ENCODE results near the gene LRRC8B.

Gene LRRC8B

DNA sequence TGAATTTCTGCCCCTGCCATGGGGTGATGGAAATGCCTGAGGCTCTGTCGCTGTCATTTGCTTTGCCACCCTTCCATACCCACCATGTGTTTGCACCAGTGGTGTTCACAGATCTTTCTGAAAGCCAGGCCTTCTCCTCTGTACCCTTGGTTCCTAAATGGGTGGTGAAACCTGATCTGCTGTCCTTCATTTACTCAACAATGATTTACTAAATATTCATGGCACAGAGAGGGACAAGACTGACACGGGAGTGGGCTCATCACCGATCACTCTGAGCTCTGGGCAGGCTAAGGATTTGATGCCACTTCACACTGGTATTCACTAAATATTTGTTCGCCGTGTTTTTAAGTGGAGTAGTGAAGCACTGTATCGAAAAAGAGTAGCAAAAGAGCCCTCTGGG lies 40.9 kb downstream of the LRRC8B start:
- TF ChIP-seq YY1 (IDR thresholded peaks at IDR 0.05; ENCODE audit: low read depth) (no peak), EP300 (IDR thresholded peaks at IDR 0.05; ENCODE audit: borderline replicate concordance) (no peak), TCF12 (IDR thresholded peaks at IDR 0.05; ENCODE audit: low read depth) (no peak), ZBTB7A (IDR thresholded peaks at IDR 0.05; ENCODE audit: low read depth) (no peak)

DNA sequence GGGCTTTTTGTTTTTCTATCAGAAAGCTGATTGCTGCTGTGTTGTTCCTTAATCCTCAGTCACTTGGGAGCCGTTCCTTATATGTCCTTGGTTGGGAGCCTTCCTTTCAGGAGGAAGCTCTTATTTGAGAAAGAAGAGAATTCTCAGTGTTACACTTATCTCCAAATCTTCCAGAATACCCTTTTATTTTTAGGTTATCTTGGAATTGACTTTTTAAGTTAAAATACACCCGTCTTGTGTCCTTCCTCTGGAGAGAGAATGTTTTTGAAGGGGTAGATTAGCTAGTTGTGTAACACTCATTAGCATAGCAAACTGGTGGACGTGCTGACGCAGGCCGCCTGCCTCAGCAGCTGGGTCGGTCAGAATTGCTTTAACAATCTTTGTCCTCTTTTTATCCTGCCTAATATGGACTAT lies 42.1 kb downstream of the LRRC8B start:
- TF ChIP-seq, protein P1, sequence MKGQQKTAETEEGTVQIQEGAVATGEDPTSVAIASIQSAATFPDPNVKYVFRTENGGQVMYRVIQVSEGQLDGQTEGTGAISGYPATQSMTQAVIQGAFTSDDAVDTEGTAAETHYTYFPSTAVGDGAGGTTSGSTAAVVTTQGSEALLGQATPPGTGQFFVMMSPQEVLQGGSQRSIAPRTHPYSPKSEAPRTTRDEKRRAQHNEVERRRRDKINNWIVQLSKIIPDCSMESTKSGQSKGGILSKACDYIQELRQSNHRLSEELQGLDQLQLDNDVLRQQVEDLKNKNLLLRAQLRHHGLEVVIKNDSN (IDR thresholded peaks at IDR 0.05) = no peak
- no peak for TF ChIP-seq NFIC (IDR thresholded peaks at IDR 0.05)
- no peak for TF ChIP-seq TCF12 (IDR thresholded peaks at IDR 0.05; ENCODE audit: low read depth)
- no peak for TF ChIP-seq ZBTB7A (IDR thresholded peaks at IDR 0.05; ENCODE audit: low read depth)
- TF ChIP-seq TEAD4 (IDR thresholded peaks at IDR 0.05) = no peak
- no peak for TF ChIP-seq CEBPB (IDR thresholded peaks at IDR 0.05)
- TF ChIP-seq, protein P2, sequence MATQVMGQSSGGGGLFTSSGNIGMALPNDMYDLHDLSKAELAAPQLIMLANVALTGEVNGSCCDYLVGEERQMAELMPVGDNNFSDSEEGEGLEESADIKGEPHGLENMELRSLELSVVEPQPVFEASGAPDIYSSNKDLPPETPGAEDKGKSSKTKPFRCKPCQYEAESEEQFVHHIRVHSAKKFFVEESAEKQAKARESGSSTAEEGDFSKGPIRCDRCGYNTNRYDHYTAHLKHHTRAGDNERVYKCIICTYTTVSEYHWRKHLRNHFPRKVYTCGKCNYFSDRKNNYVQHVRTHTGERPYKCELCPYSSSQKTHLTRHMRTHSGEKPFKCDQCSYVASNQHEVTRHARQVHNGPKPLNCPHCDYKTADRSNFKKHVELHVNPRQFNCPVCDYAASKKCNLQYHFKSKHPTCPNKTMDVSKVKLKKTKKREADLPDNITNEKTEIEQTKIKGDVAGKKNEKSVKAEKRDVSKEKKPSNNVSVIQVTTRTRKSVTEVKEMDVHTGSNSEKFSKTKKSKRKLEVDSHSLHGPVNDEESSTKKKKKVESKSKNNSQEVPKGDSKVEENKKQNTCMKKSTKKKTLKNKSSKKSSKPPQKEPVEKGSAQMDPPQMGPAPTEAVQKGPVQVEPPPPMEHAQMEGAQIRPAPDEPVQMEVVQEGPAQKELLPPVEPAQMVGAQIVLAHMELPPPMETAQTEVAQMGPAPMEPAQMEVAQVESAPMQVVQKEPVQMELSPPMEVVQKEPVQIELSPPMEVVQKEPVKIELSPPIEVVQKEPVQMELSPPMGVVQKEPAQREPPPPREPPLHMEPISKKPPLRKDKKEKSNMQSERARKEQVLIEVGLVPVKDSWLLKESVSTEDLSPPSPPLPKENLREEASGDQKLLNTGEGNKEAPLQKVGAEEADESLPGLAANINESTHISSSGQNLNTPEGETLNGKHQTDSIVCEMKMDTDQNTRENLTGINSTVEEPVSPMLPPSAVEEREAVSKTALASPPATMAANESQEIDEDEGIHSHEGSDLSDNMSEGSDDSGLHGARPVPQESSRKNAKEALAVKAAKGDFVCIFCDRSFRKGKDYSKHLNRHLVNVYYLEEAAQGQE (IDR thresholded peaks at IDR 0.05; ENCODE audit: low read depth) = no peak
- TF ChIP-seq, protein P3, sequence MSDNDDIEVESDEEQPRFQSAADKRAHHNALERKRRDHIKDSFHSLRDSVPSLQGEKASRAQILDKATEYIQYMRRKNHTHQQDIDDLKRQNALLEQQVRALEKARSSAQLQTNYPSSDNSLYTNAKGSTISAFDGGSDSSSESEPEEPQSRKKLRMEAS (IDR thresholded peaks at IDR 0.05) = no peak
- no peak for TF ChIP-seq EP300 (IDR thresholded peaks at IDR 0.05; ENCODE audit: borderline replicate concordance)
- TF ChIP-seq TAF1 (IDR thresholded peaks at IDR 0.05; ENCODE audit: low read depth) = no peak
- TF ChIP-seq YY1 (IDR thresholded peaks at IDR 0.05; ENCODE audit: low read depth) = no peak
- no peak for TF ChIP-seq EGR1 (IDR thresholded peaks at IDR 0.05)
- no peak for TF ChIP-seq CREB1 (IDR thresholded peaks at IDR 0.05; ENCODE audit: low read depth)
- no peak for TF ChIP-seq FOXM1 (IDR thresholded peaks at IDR 0.05; ENCODE audit: borderline replicate concordance, low read depth)
- no peak for TF ChIP-seq RAD21 (IDR thresholded peaks at IDR 0.05; ENCODE audit: low read depth)

DNA sequence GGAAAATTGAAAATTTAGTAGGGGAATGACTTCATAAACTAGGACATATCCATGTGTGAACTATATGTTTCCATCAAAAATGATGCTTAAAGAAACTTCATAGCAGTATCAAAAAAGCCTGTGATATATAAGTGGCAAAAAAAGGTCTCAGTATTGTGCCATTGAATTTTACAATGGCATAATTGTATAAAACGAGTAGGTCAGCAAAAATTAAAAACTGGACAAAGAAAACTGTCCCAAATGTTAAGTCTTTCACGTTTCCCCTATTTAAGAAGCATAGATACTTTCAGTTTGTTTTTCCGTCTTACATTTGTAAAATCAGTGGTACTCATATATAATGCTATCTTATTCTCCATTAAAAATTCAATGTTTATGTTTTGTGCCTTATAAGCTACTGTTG lies 43.2 kb downstream of the LRRC8B start:
- TF ChIP-seq EP300 (IDR thresholded peaks at IDR 0.05; ENCODE audit: borderline replicate concordance) (no peak), NFIC (IDR thresholded peaks at IDR 0.05) (no peak), ZBTB7A (IDR thresholded peaks at IDR 0.05; ENCODE audit: low read depth) (no peak), TAF1 (IDR thresholded peaks at IDR 0.05; ENCODE audit: low read depth) (no peak), FOXM1 (IDR thresholded peaks at IDR 0.05; ENCODE audit: borderline replicate concordance, low read depth) (no peak), TCF12 (IDR thresholded peaks at IDR 0.05; ENCODE audit: low read depth) (no peak), EGR1 (IDR thresholded peaks at IDR 0.05) (no peak), CEBPB (IDR thresholded peaks at IDR 0.05) (no peak), YY1 (IDR thresholded peaks at IDR 0.05; ENCODE audit: low read depth) (no peak), CREB1 (IDR thresholded peaks at IDR 0.05; ENCODE audit: low read depth) (no peak)

DNA sequence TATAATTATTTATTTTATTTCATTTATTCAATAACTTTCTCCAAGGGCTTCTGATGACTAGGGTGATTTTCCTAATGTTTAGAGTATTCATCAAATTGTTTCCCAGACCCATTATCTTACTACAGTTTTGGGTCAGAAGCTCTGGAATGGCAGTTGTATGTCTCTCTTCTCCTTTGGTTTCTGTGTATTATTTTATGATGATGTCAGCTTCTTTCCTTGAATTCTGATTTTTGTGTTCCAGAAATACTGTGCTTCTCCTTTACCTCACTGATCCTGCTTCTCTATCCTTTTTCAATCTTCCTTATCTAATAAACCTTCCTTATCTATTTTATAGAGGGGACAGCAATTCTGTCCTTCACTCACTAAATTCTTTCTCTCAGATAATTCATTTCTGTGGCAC lies 48.8 kb downstream of the LRRC8B start:
- TF ChIP-seq FOXM1 (IDR thresholded peaks at IDR 0.05; ENCODE audit: borderline replicate concordance, low read depth) (no peak), CREB1 (IDR thresholded peaks at IDR 0.05; ENCODE audit: low read depth) (no peak), CEBPB (IDR thresholded peaks at IDR 0.05) (no peak), ZBTB7A (IDR thresholded peaks at IDR 0.05; ENCODE audit: low read depth) (no peak), TEAD4 (IDR thresholded peaks at IDR 0.05) (no peak), TCF12 (IDR thresholded peaks at IDR 0.05; ENCODE audit: low read depth) (no peak), YY1 (IDR thresholded peaks at IDR 0.05; ENCODE audit: low read depth) (no peak), EP300 (IDR thresholded peaks at IDR 0.05; ENCODE audit: borderline replicate concordance) (no peak), EGR1 (IDR thresholded peaks at IDR 0.05) (no peak), RAD21 (IDR thresholded peaks at IDR 0.05; ENCODE audit: low read depth) (no peak), TAF1 (IDR thresholded peaks at IDR 0.05; ENCODE audit: low read depth) (no peak), NFIC (IDR thresholded peaks at IDR 0.05) (no peak)
- TF ChIP-seq, protein P1 (IDR thresholded peaks at IDR 0.05) = no peak
- TF ChIP-seq, protein P3 (IDR thresholded peaks at IDR 0.05) = no peak
- TF ChIP-seq, protein P2 (IDR thresholded peaks at IDR 0.05; ENCODE audit: low read depth) = no peak

DNA sequence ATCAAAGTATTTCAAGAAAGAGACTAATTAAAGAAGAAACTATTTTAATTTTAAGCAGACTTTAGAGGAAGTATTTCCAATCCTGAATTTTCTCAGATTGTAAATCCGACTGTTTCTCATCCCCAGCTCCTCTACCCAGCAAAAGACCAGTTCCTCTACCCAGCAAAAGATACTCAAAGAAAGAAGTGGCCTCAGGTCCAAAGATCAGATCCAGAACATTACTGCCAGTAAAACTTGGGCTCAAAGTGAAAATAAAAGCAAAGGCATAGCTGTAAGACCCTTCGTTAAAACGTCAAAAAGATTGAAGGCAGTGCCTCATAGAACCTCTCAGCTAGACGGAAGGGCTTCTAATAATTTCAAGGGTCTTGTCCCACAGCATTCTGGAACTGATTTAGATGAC lies 50.0 kb downstream of the LRRC8B start:
- TF ChIP-seq TEAD4 (IDR thresholded peaks at IDR 0.05) (no peak), TAF1 (IDR thresholded peaks at IDR 0.05; ENCODE audit: low read depth) (no peak), RAD21 (IDR thresholded peaks at IDR 0.05; ENCODE audit: low read depth) (no peak)

DNA sequence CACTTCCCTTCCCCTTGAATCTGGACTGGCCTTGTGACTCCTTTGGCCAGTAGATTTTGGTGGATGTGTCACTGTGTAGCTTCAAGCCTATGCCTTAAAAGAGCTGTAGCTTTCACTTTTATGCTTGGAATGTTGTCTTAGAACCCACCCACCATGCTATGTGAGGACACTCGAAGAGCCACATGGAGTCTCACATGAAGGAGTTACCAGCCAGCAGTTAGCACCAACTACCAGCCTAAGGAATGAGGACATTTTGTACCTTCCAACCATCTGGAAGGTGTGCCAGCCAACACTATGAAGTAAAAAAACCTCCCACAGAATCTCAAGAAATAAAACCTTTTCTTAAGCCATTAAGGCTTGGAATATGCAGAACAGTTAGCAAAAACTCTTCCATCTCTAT lies 50.6 kb downstream of the LRRC8B start:
- TF ChIP-seq, protein P1 (IDR thresholded peaks at IDR 0.05) = no peak
- TF ChIP-seq, protein P2 (IDR thresholded peaks at IDR 0.05; ENCODE audit: low read depth) = no peak
- TF ChIP-seq YY1 (IDR thresholded peaks at IDR 0.05; ENCODE audit: low read depth) (no peak), RAD21 (IDR thresholded peaks at IDR 0.05; ENCODE audit: low read depth) (no peak), EGR1 (IDR thresholded peaks at IDR 0.05) (no peak), ZBTB7A (IDR thresholded peaks at IDR 0.05; ENCODE audit: low read depth) (no peak), FOXM1 (IDR thresholded peaks at IDR 0.05; ENCODE audit: borderline replicate concordance, low read depth) (no peak), TAF1 (IDR thresholded peaks at IDR 0.05; ENCODE audit: low read depth) (no peak), TCF12 (IDR thresholded peaks at IDR 0.05; ENCODE audit: low read depth) (no peak), NFIC (IDR thresholded peaks at IDR 0.05) (no peak), CREB1 (IDR thresholded peaks at IDR 0.05; ENCODE audit: low read depth) (no peak), TEAD4 (IDR thresholded peaks at IDR 0.05) (no peak), EP300 (IDR thresholded peaks at IDR 0.05; ENCODE audit: borderline replicate concordance) (no peak), CEBPB (IDR thresholded peaks at IDR 0.05) (no peak)
- TF ChIP-seq, protein P3 (IDR thresholded peaks at IDR 0.05) = no peak
